ENCODE measurements around the gene STK10.

- TF ChIP-seq EZH2 (IDR thresholded peaks at IDR 0.05; ENCODE audit: borderline replicate concordance, low read depth, low read length, severe bottlenecking) (no peak), CTCF (IDR thresholded peaks at IDR 0.05; ENCODE audit: borderline replicate concordance, extremely low read depth, low read length, poor library complexity, severe bottlenecking) (no peak)
Observed at GRCh38 chr5:172104021-172104420, 84.0 kb downstream of the STK10 start.
